Fibroblast of lung (primary cell): ENCODE results near the gene MYZAP. TPM values are rescaled to one million over a fixed set of nuclear protein-coding genes. Genes with fewer than 3 reads are reported as not detected.

Experiments
- DNase-seq, 2 donors: peaks; one replicate each; pipeline versions ENCODE4 v3.0.0 to v3.0.0-alpha.2; 2010; ENCODE audit warnings: low read depth in 2 of 2
- H2AFZ ChIP-seq: 2 replicates; pipeline ENCODE4 v1.5.1; 2012; ENCODE audit warnings: low read length, control low read depth, inconsistent platforms
- H3K27ac ChIP-seq: 2 replicates; pipeline ENCODE4 v1.5.1; 2011; ENCODE audit warnings: low read length, control low read depth; ENCODE audit not compliant: insufficient read depth
- H3K27me3 ChIP-seq: 2 replicates; pipeline ENCODE4 v1.5.1; 2011; ENCODE audit warnings: mild to moderate bottlenecking, low read length; ENCODE audit not compliant: control insufficient read depth, insufficient read depth
- H3K36me3 ChIP-seq: 2 replicates; pipeline ENCODE4 v1.5.1; 2011; ENCODE audit warnings: low read length; ENCODE audit not compliant: control insufficient read depth, insufficient read depth
- H3K4me1 ChIP-seq: 2 replicates; pipeline ENCODE4 v1.5.1; 2011; ENCODE audit warnings: low read length; ENCODE audit not compliant: control insufficient read depth, insufficient read depth; ENCODE audit errors: extremely low read depth
- H3K4me2 ChIP-seq: 2 replicates; pipeline ENCODE4 v1.5.1; 2011; ENCODE audit warnings: low read length, control low read depth; ENCODE audit not compliant: insufficient read depth; ENCODE audit errors: extremely low read depth
- H3K4me3 ChIP-seq, 4 experiments: fragments of 200-600 bp in 1 of 4; sonication (generic) in 1 of 4; replicated peaks in 1 of 4; 2 replicates each; pipeline ENCODE4 v1.5.1; 2011 to 2016; ENCODE audit warnings: low read length in 4 of 4, low read depth in 3 of 4, mild to moderate bottlenecking in 3 of 4, control low read depth in 2 of 4, inconsistent platforms in 1 of 4, mixed read lengths in 1 of 4; ENCODE audit not compliant: insufficient read depth in 1 of 4; ENCODE audit errors: control extremely low read depth in 1 of 4
- H3K79me2 ChIP-seq: 2 replicates; pipeline ENCODE4 v1.5.1; 2012; ENCODE audit warnings: mild to moderate bottlenecking, low read length, inconsistent platforms; ENCODE audit not compliant: control insufficient read depth, insufficient read depth
- H3K9ac ChIP-seq: 2 replicates; pipeline ENCODE4 v1.5.1; 2011; ENCODE audit warnings: mild to moderate bottlenecking, low read length, control low read depth; ENCODE audit not compliant: insufficient read depth
- H3K9me3 ChIP-seq: 2 replicates; pipeline ENCODE4 v1.5.1; 2012; ENCODE audit warnings: low read depth, low read length; ENCODE audit not compliant: control insufficient read depth, insufficient read depth
- H4K20me1 ChIP-seq: 2 replicates; pipeline ENCODE4 v1.5.1; 2011; ENCODE audit warnings: low read length; ENCODE audit not compliant: control insufficient read depth, insufficient read depth; ENCODE audit errors: extremely low read depth
- CTCF ChIP-seq, 2 donors: IDR thresholded peaks in 1 of 2; conservative IDR thresholded peaks in 1 of 2; 1 replicate in 1 of 2; 2 replicates in 1 of 2; pipeline ENCODE4 v1.5.1; 2011 to 2012; ENCODE audit warnings: low read length in 2 of 2, control low read depth in 1 of 2, inconsistent platforms in 1 of 2, low read depth in 1 of 2, mild to moderate bottlenecking in 1 of 2
- EZH2 ChIP-seq: IDR thresholded peaks from 2 replicates; pipeline ENCODE4 v1.5.1; 2012; ENCODE audit warnings: low read length, control low read depth, mild to moderate bottlenecking; ENCODE audit errors: missing control alignments
- polyA plus RNA-seq, 2 donors: library from polyadenylated mRNA; depleted of rRNA in 1 of 2; stranded (reverse) in 1 of 2; unstranded in 1 of 2; fragments of >200 nt; gene quantifications; 2 replicates each; pipeline ENCODE4 v1.2.1, GENCODE V29; 2011 to 2012; ENCODE audit warnings: missing spikeins in 1 of 2
- total RNA-seq: library from RNA; depleted of rRNA; stranded (reverse); fragments of >200 nt; gene quantifications from 2 replicates; pipeline ENCODE4 v1.2.1, GENCODE V29; 2014

Gene MYZAP
- total and polyA plus RNA-seq, 2 donors (not counting 1 experiment from before 2014, with no cell fraction given), result 0.17 TPM; not detected in 1

- no peak for TF ChIP-seq EZH2
- TF ChIP-seq CTCF (conservative IDR thresholded peaks at IDR 0.05 in 1 of 2, IDR thresholded peaks at IDR 0.05 in 1 of 2; ENCODE audit: low read depth in 1 of 2, low read length in 2 of 2), result no peak
- H4K20me1 ChIP-seq, result no peaks in the 10 kb centered on the region
- no peak overlapping the region for H3K27ac ChIP-seq
- no peak overlapping the region for H2AFZ ChIP-seq
- no peak for DNase-seq
- H3K9ac ChIP-seq, result no peak overlapping the region
- no peaks in the 10 kb centered on the region for H3K79me2 ChIP-seq
- no peaks in the 10 kb centered on the region for H3K27me3 ChIP-seq
- no peaks in the 10 kb centered on the region for H3K9me3 ChIP-seq
- no peak overlapping the region for H3K4me3 ChIP-seq
- no peak overlapping the region for H3K4me2 ChIP-seq
- H3K4me1 ChIP-seq, result no peaks in the 10 kb centered on the region
- no peaks in the 10 kb centered on the region for H3K36me3 ChIP-seq
Measured at GRCh38 chr15:57686657-57687056, 95.0 kb downstream of the MYZAP start.

- TF ChIP-seq EZH2, result no peak
- TF ChIP-seq CTCF (conservative IDR thresholded peaks at IDR 0.05 in 1 of 2, IDR thresholded peaks at IDR 0.05 in 1 of 2; ENCODE audit: low read depth in 1 of 2, low read length in 2 of 2), result no peak
Measured at GRCh38 chr15:57690341-57690966, 98.8 kb downstream of the MYZAP start.

GRCh38 chr15:57691082-57691481, 99.4 kb downstream of the MYZAP start:
- H3K9me3 ChIP-seq, result no peaks in the 10 kb centered on the region
- no peak for DNase-seq
- no peak overlapping the region for H3K9ac ChIP-seq
- no peak overlapping the region for H3K4me2 ChIP-seq
- H3K36me3 ChIP-seq, result no peaks in the 10 kb centered on the region
- H3K4me1 ChIP-seq, result no peaks in the 10 kb centered on the region
- H3K27ac ChIP-seq, result no peak overlapping the region
- H3K79me2 ChIP-seq, result no peaks in the 10 kb centered on the region
- H4K20me1 ChIP-seq, result no peaks in the 10 kb centered on the region
- H3K4me3 ChIP-seq, result no peak overlapping the region
- no peak overlapping the region for H2AFZ ChIP-seq
- no peak for TF ChIP-seq CTCF (conservative IDR thresholded peaks at IDR 0.05 in 1 of 2, IDR thresholded peaks at IDR 0.05 in 1 of 2; ENCODE audit: low read depth in 1 of 2, low read length in 2 of 2)
- no peak for TF ChIP-seq EZH2
- H3K27me3 ChIP-seq, result no peaks in the 10 kb centered on the region

More at GRCh38 chr15:57690341-57690966, 98.8 kb downstream of the MYZAP start:
- Histone ChIP-seq H3K27me3 (no peaks in the 10 kb centered on the region), H4K20me1 (no peaks in the 10 kb centered on the region), H3K4me1 (no peaks in the 10 kb centered on the region), H3K9me3 (no peaks in the 10 kb centered on the region), H3K36me3 (no peaks in the 10 kb centered on the region), H3K4me2 (no peak overlapping the region), H2AFZ (no peak overlapping the region), H3K27ac (no peak overlapping the region), H3K4me3 (no peak overlapping the region), H3K9ac (no peak overlapping the region), H3K79me2 (no peaks in the 10 kb centered on the region)
- no peak for DNase-seq
